HepG2 (cell line): ENCODE results near the gene B3GNT9. TPM values are rescaled to one million over a fixed set of nuclear protein-coding genes. Genes with fewer than 3 reads are reported as not detected.
A peak's percentile ranks its signal among the peaks of the same experiment; 100 is the strongest.

Source experiments
- GABPA ChIP-seq, 2 experiments: IDR thresholded peaks; 2 replicates each; pipeline ENCODE4 v1.6.1; 2011 to 2016; ENCODE audit warnings: low read depth in 2 of 2, low read length in 1 of 2, missing biosample characterization in 1 of 2, missing genetic modification characterization in 1 of 2
- MAF1 ChIP-seq: sonication (generic); formaldehyde crosslinking; IDR thresholded peaks from 2 replicates; pipeline ENCODE4 v1.5.0; 2020; ENCODE audit warnings: missing genetic modification reagents, borderline replicate concordance
- MED1 ChIP-seq: sonication (generic); formaldehyde crosslinking; IDR thresholded peaks from 2 replicates; pipeline ENCODE4 v1.4.0; 2020; ENCODE audit warnings: missing genetic modification reagents
- MEIS1 ChIP-seq: sonication (generic); formaldehyde crosslinking; IDR thresholded peaks from 2 replicates; pipeline ENCODE4 v1.9.0; 2021; ENCODE audit warnings: mild to moderate bottlenecking, missing genetic modification reagents, moderate library complexity, borderline replicate concordance
- TCF12 ChIP-seq, 2 experiments: fragments of 450-650 bp in 1 of 2; sonication (generic) in 1 of 2; formaldehyde crosslinking in 1 of 2; IDR thresholded peaks; 2 replicates each; pipeline versions ENCODE4 v1.6.1 to v1.8.0; 2017 to 2022; ENCODE audit warnings: antibody characterized with exemption in 1 of 2, mild to moderate bottlenecking in 1 of 2, missing genetic modification reagents in 1 of 2, moderate library complexity in 1 of 2
- ZFP41 ChIP-seq: sonication (generic); formaldehyde crosslinking; IDR thresholded peaks from 2 replicates; pipeline ENCODE4 v1.4.0; 2020; ENCODE audit warnings: mild to moderate bottlenecking, missing genetic modification reagents, borderline replicate concordance
- ZFYVE20 ChIP-seq: sonication (generic); formaldehyde crosslinking; IDR thresholded peaks from 2 replicates; pipeline ENCODE4 v1.8.0; 2023; ENCODE audit warnings: low read depth, mild to moderate bottlenecking, moderate library complexity, missing genetic modification reagents, borderline replicate concordance
- ZNF235 ChIP-seq: sonication (generic); formaldehyde crosslinking; IDR thresholded peaks from 2 replicates; pipeline ENCODE4 v1.8.1; 2023; ENCODE audit warnings: mild to moderate bottlenecking, missing genetic modification reagents, borderline replicate concordance
- ZNF263 ChIP-seq: sonication (generic); formaldehyde crosslinking; IDR thresholded peaks from 2 replicates; pipeline ENCODE4 v1.4.0; 2020; ENCODE audit warnings: missing genetic modification reagents
- ZNF292 ChIP-seq: sonication (generic); formaldehyde crosslinking; IDR thresholded peaks from 2 replicates; pipeline ENCODE4 v1.8.1; 2022; ENCODE audit warnings: mild to moderate bottlenecking, low read depth, missing genetic modification reagents, borderline replicate concordance
- ZNF616 ChIP-seq: sonication (generic); formaldehyde crosslinking; IDR thresholded peaks from 2 replicates; pipeline ENCODE4 v1.5.0; 2020; ENCODE audit warnings: low read depth, mild to moderate bottlenecking, missing genetic modification reagents
- ZNF782 ChIP-seq: sonication (generic); formaldehyde crosslinking; IDR thresholded peaks from 2 replicates; pipeline ENCODE4 v1.4.0; 2020; ENCODE audit warnings: missing genetic modification reagents, mild to moderate bottlenecking, borderline replicate concordance
- ZSCAN20 ChIP-seq: sonication (generic); formaldehyde crosslinking; IDR thresholded peaks from 2 replicates; pipeline ENCODE4 v1.4.0; 2020; ENCODE audit warnings: missing genetic modification reagents, mild to moderate bottlenecking, borderline replicate concordance
- polyA plus RNA-seq, 8 experiments: library from polyadenylated mRNA; depleted of rRNA in 3 of 8; stranded (reverse) in 7 of 8; unstranded in 1 of 8; fragments of >200 nt; fragmentation: Illumina TruSeq in 4 of 8; extraction: Trizol in 4 of 8; gene quantifications; 2 replicates each; pipeline versions ENCODE4 v1.2.1 to v1.2.3, GENCODE V29; 2011 to 2016; ENCODE audit warnings: low read depth in 4 of 8, missing spikeins in 1 of 8, mixed read lengths in 1 of 8; ENCODE audit not compliant: insufficient read depth in 1 of 8
- total RNA-seq, 5 experiments: library from RNA; depleted of rRNA; stranded (reverse); fragments of >200 nt; fragmentation: Illumina TruSeq; extraction: Trizol; gene quantifications; 2 replicates each; pipeline ENCODE4 v1.2.3, GENCODE V29; 2016; ENCODE audit warnings: low read depth in 1 of 5
- TF ChIP-seq, protein P1 (sequence below), 2 experiments: sonication (generic) in 1 of 2; formaldehyde crosslinking in 1 of 2; IDR thresholded peaks; 2 replicates each; pipeline versions ENCODE4 v1.4.0 to v1.6.1; 2016 to 2020; ENCODE audit warnings: borderline replicate concordance in 1 of 2, low read depth in 1 of 2, mild to moderate bottlenecking in 1 of 2, missing genetic modification reagents in 1 of 2
- TF ChIP-seq, protein P2 (sequence below), 2 experiments: fragments of 450-650 bp in 1 of 2; sonication (generic) in 1 of 2; formaldehyde crosslinking; IDR thresholded peaks; 2 replicates each; pipeline versions ENCODE4 v1.5.0 to v1.8.0; 2020 to 2022; ENCODE audit warnings: mild to moderate bottlenecking in 1 of 2, missing genetic modification reagents in 1 of 2
- TF ChIP-seq, protein P3 (sequence below), 2 experiments: IDR thresholded peaks; 2 replicates each; pipeline ENCODE4 v1.6.1; 2011 to 2012; ENCODE audit warnings: low read length in 2 of 2, borderline replicate concordance in 1 of 2, low read depth in 1 of 2, mild to moderate bottlenecking in 1 of 2, moderate library complexity in 1 of 2

The B3GNT9 gene
- total and polyA plus RNA-seq, 2 of the 13 experiments (the other 11 are each of a cell fraction or from before 2014, with no cell fraction given): 1.5 to 3.1 TPM

DNA sequence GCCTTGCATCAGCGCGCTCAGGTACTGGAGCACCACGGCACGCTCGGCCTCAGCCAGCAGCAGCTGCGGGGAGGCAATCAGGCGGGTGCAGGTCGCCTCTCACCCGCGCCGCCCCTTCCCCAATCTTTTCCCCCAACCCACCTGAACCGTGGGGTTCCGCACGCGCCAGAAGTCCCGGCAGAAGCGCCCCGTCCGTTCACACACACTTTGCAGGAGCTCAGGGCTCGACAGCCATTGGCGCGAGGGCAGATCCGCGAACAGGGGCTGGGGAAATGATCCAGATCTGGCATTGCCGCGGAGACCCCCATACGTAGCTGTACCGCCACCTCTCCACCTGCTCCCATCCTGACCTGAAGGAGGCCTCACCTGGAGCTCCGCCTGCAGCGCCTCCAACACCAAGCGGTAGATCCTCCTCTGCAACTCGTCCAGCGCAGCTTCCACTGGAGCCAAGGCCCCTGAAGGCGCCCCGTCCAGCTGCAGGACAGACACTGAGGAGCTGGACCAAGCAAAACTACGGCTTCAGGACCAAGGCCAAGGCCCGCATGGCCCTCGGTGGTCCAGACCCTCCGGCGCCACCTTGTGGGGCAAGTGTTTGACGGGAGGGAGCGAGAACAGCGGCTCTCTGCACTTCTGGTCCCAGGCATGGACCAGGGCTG is 34.3 kb upstream of the B3GNT9 start (continued):
- TF ChIP-seq, protein P1, sequence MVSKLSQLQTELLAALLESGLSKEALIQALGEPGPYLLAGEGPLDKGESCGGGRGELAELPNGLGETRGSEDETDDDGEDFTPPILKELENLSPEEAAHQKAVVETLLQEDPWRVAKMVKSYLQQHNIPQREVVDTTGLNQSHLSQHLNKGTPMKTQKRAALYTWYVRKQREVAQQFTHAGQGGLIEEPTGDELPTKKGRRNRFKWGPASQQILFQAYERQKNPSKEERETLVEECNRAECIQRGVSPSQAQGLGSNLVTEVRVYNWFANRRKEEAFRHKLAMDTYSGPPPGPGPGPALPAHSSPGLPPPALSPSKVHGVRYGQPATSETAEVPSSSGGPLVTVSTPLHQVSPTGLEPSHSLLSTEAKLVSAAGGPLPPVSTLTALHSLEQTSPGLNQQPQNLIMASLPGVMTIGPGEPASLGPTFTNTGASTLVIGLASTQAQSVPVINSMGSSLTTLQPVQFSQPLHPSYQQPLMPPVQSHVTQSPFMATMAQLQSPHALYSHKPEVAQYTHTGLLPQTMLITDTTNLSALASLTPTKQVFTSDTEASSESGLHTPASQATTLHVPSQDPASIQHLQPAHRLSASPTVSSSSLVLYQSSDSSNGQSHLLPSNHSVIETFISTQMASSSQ (IDR thresholded peaks at IDR 0.05; ENCODE audit: low read depth): no peak
- TF ChIP-seq, protein P1 (CRISPR knock-in tag; IDR thresholded peaks at IDR 0.05; ENCODE audit: borderline replicate concordance): peak; percentile 53; the same call in 1 of the 2 replicates
- TF ChIP-seq GABPA (IDR thresholded peaks at IDR 0.05; ENCODE audit: low read depth, low read length) (no peak), GABPA (CRISPR knock-in tag; IDR thresholded peaks at IDR 0.05; ENCODE audit: low read depth) (0 out of 2 replicates have a peak, but pooled peaks have one; percentile 45), ZFYVE20 (CRISPR knock-in tag) (peak; percentile 87; the same call in 1 of the 2 replicates), ZFP41 (CRISPR knock-in tag) (0 out of 2 replicates have a peak, but pooled peaks have one; percentile 27), MAF1 (CRISPR knock-in tag) (peak; percentile 84; the same call in 1 of the 2 replicates), MEIS1 (CRISPR knock-in tag) (no peak; the same call in 1 of the 2 replicates), ZNF235 (CRISPR knock-in tag) (peak; percentile 97), ZSCAN20 (CRISPR knock-in tag) (no peak; the same call in 1 of the 2 replicates), ZNF263 (CRISPR knock-in tag) (peak; percentile 55), TCF12 (IDR thresholded peaks at IDR 0.05) (no peak), TCF12 (CRISPR knock-in tag; IDR thresholded peaks at IDR 0.05) (peak; percentile 64; the same call in 1 of the 2 replicates), ZNF616 (peak; percentile 73; the same call in 1 of the 2 replicates), ZNF782 (peak; percentile 51; the same call in 1 of the 2 replicates), ZNF292 (CRISPR knock-in tag) (peak; percentile 58; the same call in 1 of the 2 replicates), MED1 (CRISPR knock-in tag) (peak; percentile 82)
- TF ChIP-seq, protein P2, sequence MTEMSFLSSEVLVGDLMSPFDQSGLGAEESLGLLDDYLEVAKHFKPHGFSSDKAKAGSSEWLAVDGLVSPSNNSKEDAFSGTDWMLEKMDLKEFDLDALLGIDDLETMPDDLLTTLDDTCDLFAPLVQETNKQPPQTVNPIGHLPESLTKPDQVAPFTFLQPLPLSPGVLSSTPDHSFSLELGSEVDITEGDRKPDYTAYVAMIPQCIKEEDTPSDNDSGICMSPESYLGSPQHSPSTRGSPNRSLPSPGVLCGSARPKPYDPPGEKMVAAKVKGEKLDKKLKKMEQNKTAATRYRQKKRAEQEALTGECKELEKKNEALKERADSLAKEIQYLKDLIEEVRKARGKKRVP (CRISPR knock-in tag; IDR thresholded peaks at IDR 0.05): peak in 1 of 2 experiments; percentile 36; a peak in 1 of 4 replicates
- TF ChIP-seq, protein P3, sequence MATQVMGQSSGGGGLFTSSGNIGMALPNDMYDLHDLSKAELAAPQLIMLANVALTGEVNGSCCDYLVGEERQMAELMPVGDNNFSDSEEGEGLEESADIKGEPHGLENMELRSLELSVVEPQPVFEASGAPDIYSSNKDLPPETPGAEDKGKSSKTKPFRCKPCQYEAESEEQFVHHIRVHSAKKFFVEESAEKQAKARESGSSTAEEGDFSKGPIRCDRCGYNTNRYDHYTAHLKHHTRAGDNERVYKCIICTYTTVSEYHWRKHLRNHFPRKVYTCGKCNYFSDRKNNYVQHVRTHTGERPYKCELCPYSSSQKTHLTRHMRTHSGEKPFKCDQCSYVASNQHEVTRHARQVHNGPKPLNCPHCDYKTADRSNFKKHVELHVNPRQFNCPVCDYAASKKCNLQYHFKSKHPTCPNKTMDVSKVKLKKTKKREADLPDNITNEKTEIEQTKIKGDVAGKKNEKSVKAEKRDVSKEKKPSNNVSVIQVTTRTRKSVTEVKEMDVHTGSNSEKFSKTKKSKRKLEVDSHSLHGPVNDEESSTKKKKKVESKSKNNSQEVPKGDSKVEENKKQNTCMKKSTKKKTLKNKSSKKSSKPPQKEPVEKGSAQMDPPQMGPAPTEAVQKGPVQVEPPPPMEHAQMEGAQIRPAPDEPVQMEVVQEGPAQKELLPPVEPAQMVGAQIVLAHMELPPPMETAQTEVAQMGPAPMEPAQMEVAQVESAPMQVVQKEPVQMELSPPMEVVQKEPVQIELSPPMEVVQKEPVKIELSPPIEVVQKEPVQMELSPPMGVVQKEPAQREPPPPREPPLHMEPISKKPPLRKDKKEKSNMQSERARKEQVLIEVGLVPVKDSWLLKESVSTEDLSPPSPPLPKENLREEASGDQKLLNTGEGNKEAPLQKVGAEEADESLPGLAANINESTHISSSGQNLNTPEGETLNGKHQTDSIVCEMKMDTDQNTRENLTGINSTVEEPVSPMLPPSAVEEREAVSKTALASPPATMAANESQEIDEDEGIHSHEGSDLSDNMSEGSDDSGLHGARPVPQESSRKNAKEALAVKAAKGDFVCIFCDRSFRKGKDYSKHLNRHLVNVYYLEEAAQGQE (IDR thresholded peaks at IDR 0.05; ENCODE audit: borderline replicate concordance in 1 of 2, low read depth in 1 of 2, low read length in 2 of 2): peak in 1 of 2 experiments; percentile 99; a peak in 2 of 4 replicates
